Coronary artery (tissue), 2 donors: Measurements from ENCODE around the gene NDUFS6.
A peak's percentile ranks its signal among the peaks of the same experiment; 100 is the strongest.
"Not testable (repeated sequence)": the region's sequence is repeated elsewhere in the genome, so short reads cannot be mapped to it uniquely, and the experiment has no call there.

Experiments
- DNase-seq: peaks from one replicate; pipeline ENCODE4 v3.0.0-alpha.2; 2017; ENCODE audit warnings: low spot score
- H3K27ac ChIP-seq, 2 donors: fragments of 200-600 bp; sonication (generic); one replicate each; pipeline ENCODE4 v1.5.1; 2016 to 2019
- H3K4me3 ChIP-seq: fragments of 200-600 bp; sonication (generic); 2 replicates; pipeline ENCODE4 v1.5.1; 2016; ENCODE audit warnings: mild to moderate bottlenecking, moderate library complexity
- TF ChIP-seq, protein P1 (sequence below): fragments of 200-600 bp; sonication (generic); IDR thresholded peaks from one replicate; pipeline ENCODE4 v1.5.1; 2019; ENCODE audit warnings: antibody characterized with exemption

NDUFS6 gene

DNA sequence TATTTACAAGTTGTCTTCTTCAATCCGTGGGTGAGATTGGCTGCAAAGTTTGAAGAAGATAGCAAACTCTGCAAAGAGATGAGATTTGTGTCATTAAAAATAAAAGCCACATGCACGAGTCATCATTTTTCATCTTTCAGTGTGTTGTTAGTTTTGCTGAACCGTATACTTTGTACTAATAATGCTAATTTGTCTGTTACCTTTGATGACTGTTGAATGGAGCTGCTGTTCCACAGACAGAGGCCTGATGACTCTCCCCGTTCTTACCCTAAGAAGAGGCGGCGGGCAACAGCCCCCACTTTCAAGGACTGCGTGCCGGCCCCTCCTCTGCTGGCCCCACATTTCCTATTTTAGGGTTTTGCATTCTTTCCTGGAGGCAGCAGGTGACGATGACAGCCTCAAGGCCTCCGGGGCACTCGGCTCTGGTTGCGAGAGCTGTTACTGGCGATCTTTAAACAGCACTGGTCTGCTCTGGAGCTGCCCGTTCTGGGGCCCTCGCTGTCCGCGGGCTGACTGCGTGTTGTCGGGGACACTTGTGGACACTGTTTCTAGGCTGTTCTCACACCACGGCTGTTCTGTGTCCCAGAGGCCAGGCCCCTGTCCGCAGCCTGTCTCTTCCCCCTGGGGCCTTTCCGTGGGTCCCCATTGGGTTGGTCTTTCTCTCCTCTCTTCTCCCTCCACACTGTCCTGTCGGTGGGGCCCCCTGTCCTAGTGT lies 35.1 kb downstream of the NDUFS6 start:
- H3K4me3 ChIP-seq = no peak overlapping the region
- TF ChIP-seq, protein P1, sequence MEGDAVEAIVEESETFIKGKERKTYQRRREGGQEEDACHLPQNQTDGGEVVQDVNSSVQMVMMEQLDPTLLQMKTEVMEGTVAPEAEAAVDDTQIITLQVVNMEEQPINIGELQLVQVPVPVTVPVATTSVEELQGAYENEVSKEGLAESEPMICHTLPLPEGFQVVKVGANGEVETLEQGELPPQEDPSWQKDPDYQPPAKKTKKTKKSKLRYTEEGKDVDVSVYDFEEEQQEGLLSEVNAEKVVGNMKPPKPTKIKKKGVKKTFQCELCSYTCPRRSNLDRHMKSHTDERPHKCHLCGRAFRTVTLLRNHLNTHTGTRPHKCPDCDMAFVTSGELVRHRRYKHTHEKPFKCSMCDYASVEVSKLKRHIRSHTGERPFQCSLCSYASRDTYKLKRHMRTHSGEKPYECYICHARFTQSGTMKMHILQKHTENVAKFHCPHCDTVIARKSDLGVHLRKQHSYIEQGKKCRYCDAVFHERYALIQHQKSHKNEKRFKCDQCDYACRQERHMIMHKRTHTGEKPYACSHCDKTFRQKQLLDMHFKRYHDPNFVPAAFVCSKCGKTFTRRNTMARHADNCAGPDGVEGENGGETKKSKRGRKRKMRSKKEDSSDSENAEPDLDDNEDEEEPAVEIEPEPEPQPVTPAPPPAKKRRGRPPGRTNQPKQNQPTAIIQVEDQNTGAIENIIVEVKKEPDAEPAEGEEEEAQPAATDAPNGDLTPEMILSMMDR = no peak
- H3K27ac ChIP-seq = no peak overlapping the region
- peak; percentile 64 for DNase-seq

DNA sequence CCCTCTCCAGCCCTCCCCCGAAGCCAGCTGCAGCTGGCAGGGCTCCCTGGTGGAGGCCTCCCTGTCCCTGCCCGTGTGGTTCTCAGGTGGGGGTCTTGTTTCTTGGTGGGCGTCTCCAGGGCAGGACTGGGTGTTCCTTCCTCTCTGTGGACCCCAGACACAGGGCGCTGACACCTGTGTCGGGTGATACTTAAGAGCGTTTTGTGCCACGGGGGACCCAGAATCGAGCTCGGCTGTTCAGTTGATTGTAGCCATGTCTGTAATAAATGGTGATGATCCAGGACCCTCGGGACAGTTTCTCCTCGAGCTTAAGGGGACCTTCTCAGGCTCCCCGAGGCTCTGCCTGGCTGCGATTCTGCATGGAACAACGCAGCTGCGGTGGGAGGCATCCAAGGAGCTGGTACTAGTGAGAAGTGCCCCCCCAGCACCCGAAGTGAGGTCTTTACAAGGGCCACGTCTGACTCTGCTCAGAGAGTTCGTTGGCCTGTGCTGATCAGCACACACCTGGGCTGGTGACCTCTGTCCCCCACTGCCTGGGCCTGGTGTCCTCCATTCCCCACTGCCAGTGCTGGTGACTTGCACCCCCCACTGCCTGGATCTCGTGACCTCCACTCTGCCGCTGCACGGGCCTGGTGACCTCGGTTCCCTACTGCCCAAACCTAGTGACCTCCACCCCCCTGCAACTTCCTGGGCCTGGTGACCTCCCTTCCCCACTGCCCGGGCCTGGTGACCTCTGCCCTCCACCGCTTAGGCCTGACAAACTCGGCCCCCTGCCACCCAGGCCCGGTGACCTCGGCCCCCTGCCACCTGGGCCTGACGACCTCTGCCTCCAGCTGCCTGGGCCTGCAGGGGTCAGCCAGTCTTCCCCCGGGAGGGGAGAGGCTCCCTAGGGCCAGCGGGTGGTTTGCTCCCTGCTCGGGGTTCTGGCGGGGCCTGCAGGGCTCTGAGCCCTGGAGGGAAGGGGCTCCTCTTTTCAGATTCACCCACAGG lies 36.0 kb downstream of the NDUFS6 start:
- TF ChIP-seq, protein P1 = no peak
- DNase-seq = peak; percentile 57

DNA sequence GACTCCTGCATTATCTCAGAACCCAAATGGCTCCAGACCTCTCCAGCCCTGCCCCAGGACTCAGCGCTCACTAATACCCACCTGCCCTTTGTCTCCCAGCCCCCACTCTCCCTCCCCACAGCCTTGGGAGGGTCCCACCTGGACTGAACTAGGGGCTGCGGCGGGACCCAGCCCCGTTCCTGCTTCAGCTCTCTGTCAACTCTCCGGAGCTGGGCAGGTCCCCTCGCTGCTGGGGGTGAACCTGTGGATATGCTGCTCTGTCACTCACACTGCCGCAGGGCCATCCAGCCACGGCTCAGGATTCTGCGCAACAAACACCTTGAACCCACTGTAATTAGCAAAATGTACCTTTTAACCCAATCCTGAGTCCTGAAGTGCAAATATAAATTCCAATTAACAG lies 36.8 kb downstream of the NDUFS6 start:
- Histone ChIP-seq H3K4me3 (no peak overlapping the region), H3K27ac (no peak overlapping the region)
- TF ChIP-seq, protein P1 = no peak
- no peak for DNase-seq

More for the DNA sequence above, 36.0 kb downstream of the NDUFS6 start:
- H3K27ac ChIP-seq = no peak overlapping the region
- H3K4me3 ChIP-seq = no peak overlapping the region

DNA sequence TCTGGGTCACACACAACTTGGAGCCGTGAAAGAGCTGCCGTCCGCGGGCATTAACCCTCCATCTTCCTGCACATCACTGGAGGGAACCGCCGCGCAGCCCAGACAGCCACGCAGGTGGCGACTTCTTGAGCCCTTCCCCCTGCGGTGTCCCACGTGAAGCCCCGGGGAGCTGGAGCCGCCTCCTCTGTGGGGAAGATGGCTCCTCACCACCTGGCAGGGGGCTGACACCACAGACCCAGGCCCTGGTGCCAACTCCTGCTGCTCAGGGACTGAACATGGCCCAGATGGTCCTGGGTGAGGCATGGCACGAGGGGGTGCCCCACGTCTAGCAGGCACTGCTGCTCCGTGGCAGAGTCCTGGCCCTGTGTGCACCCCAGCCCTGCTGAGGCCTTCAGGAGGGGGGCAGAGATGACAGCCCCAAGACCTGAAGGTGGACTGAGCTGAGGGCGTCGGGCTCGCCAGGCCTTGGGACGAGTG lies 38.9 kb downstream of the NDUFS6 start:
- DNase-seq = no peak
- Histone ChIP-seq H3K4me3 (no peak overlapping the region), H3K27ac (no peak overlapping the region)
- TF ChIP-seq, protein P1 = no peak

DNA sequence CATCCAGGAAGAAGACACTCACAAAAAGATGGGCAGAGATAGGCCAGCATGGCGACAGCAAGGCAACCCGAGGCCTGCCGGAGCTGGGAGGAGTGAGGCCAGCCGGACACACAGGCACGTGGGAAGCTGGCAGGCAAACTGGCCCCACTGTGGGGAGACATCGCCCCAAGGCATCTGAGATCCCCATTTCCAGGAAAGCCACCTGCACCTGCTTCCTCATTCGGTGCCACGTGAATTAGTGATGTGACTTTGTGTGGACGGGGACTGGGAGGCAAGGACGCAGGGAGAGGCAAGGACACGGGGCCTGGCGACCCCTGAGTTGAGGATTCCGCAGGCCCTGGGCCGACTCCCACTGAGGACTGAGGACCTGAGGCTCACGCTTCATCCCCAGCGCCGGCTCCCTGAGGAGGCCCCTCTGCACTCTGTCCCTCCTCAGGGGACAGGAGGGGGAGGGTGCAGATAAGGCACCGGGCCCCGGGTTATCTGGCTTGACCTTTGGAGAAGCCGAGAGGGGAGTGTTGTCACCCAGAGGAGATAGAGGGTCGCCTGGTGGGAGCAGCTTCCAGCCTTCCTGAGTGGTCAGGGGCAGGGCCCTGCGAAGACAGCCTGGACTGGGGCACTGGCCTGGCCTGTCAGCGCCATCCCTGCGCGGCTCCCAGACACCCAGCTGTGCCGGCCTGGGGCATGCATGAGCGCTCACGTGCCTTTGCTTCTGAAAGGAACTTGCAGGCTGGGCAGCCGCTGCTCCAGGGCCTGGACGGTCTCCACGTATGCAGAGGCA lies 39.7 kb downstream of the NDUFS6 start:
- H3K4me3 ChIP-seq = no peak overlapping the region
- no peak overlapping the region for H3K27ac ChIP-seq
- no peak for DNase-seq
- TF ChIP-seq, protein P1 = no peak

DNA sequence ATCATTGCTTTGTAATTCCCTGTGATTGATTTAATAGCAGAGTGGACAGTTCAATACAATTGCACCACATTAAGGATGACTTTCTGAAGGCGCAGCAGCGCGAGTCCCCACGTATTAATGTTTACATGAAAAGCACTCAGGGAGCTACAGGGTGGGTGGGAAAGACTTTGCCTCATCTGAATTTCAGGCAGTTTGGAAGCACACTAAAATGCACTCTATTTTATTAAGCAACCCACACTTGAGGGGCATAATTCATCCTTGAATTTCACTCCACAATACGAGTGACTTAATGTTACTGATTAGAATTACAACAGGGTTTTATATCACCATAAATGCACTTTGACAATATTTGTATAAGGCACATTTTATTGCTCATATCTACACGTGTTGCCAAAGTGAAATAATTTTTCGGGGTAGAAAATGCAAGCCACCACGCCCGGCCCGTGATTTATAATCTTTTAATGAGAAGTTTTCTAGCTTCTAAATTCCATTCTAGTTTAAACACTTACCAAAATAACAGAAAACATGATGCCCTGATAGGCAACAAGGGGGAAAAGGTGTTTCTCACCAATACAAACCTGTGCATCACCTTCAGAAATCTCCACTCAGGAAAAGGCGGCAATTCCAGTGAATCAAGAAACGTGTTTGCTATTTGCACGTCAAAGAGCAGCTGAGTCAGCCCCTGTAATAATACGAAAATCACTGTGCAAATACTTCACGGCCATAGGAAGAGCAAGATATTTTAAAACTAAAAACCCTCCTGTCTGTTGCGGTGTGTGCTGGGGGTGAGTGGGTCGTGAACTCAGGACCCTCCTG lies 41.0 kb downstream of the NDUFS6 start:
- DNase-seq = no peak
- no peak overlapping the region for H3K4me3 ChIP-seq
- no peak overlapping the region for H3K27ac ChIP-seq
- TF ChIP-seq, protein P1 = no peak

DNA sequence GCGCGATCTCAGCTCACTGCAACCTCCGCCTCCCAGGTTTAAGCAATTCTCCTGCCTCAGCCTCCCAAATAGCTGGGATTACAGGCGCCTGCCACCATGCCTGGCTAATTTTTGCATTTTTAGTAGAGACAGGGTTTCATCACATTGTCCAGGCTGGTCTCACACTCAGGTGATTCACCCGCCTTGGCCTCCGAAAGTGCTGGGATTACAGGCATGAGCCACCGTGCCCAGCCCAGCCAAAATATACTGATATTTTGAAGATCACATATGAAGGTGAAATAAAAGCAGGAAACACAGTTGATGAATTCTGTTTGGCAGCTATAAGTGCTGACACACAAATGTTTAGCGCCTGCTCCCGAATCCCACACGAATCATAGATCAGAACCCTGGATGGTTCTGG lies 42.6 kb downstream of the NDUFS6 start:
- not testable (repeated sequence) for H3K4me3 ChIP-seq, DNase-seq, H3K27ac ChIP-seq
